Measurements from ENCODE around the gene CENPVL2. TPM values are rescaled to one million over a fixed set of nuclear protein-coding genes. Genes with fewer than 3 reads are reported as not detected.

The CENPVL2 gene
- polyA plus RNA-seq, 3 donors from 2014 or later = not detected

Other genes starting within 250 kb of the CENPVL2 start
- 1 to 10 TPM; 3.8 to 8.9 (median 5.6) TPM for gene NUDT11, start 186.2 kb downstream of the CENPVL2 start, polyA plus RNA-seq
- gene CENPVL3, start 63.9 kb downstream of the CENPVL2 start, polyA plus RNA-seq = not detected
- not detected for gene CENPVL1, start 27.7 kb upstream of the CENPVL2 start, polyA plus RNA-seq
- 10 to 100 TPM in 1 of 3 donors, 1 to 10 TPM in 2; 5.5 to 10.7 (median 6.6) TPM for gene GSPT2, start 60.6 kb upstream of the CENPVL2 start, polyA plus RNA-seq
- 10 to 100 TPM; 23.3 to 56.0 (median 31.2) TPM for gene MAGED1, start 210.8 kb upstream of the CENPVL2 start, polyA plus RNA-seq

Data from immature natural killer cell (primary cell).